Neural progenitor cell (in vitro differentiated cells): ENCODE measurements around the gene DCTN5. TPM values are rescaled to one million over a fixed set of nuclear protein-coding genes. Genes with fewer than 3 reads are reported as not detected.

ENCODE experiments used
- DNase-seq: peaks from one replicate; pipeline ENCODE4 v3.0.0-alpha.2; 2016; ENCODE audit warnings: low spot score
- H2AFZ ChIP-seq: fragments of 200-600 bp; sonication (generic); replicated peaks from 2 replicates; pipeline ENCODE4 v1.6.1; 2016; ENCODE audit warnings: antibody characterized with exemption
- H3F3A ChIP-seq: fragments of 200-600 bp; sonication (generic); 2 replicates; pipeline ENCODE4 v1.6.1; 2016; ENCODE audit warnings: antibody characterized with exemption, low read depth
- H3K27ac ChIP-seq: fragments of 200-600 bp; sonication (generic); 2 replicates; pipeline ENCODE4 v1.5.1; 2016; ENCODE audit warnings: mild to moderate bottlenecking
- H3K27me3 ChIP-seq: fragments of 200-600 bp; sonication (generic); 2 replicates; pipeline ENCODE4 v1.6.1; 2016; ENCODE audit warnings: mild to moderate bottlenecking, moderate library complexity
- H3K36me3 ChIP-seq: fragments of 200-600 bp; sonication (generic); 2 replicates; pipeline ENCODE4 v1.5.1; 2016
- H3K4me1 ChIP-seq: fragments of 200-600 bp; sonication (generic); 2 replicates; pipeline ENCODE4 v1.6.1; 2016; ENCODE audit warnings: mixed run types
- H3K4me2 ChIP-seq: fragments of 200-600 bp; sonication (generic); 2 replicates; pipeline ENCODE4 v1.6.1; 2016
- H3K4me3 ChIP-seq: fragments of 200-600 bp; sonication (generic); 2 replicates; pipeline ENCODE4 v1.5.1; 2016
- H3K79me2 ChIP-seq: fragments of 200-600 bp; sonication (generic); 2 replicates; pipeline ENCODE4 v1.6.1; 2016; ENCODE audit warnings: low read depth
- H3K9ac ChIP-seq: fragments of 200-600 bp; sonication (generic); 2 replicates; pipeline ENCODE4 v1.6.1; 2016
- H3K9me3 ChIP-seq: fragments of 200-600 bp; sonication (generic); 2 replicates; pipeline ENCODE4 v1.5.1; 2016; ENCODE audit warnings: low read depth
- H4K20me1 ChIP-seq: fragments of 200-600 bp; sonication (generic); 2 replicates; pipeline ENCODE4 v1.6.1; 2016; ENCODE audit warnings: low read depth
- H3K27ac Mint-ChIP-seq: 3 replicates; pipeline ENCODE4 v1.8.0; 2021; ENCODE audit warnings: mixed read lengths
- H3K27me3 Mint-ChIP-seq: 2 replicates; pipeline ENCODE4 v1.8.0; 2022; ENCODE audit warnings: low read depth, mild to moderate bottlenecking, inconsistent platforms, moderate library complexity, mixed read lengths; ENCODE audit not compliant: insufficient read depth
- H3K36me3 Mint-ChIP-seq: 3 replicates; pipeline ENCODE4 v1.8.0; 2021; ENCODE audit warnings: mixed read lengths
- H3K4me1 Mint-ChIP-seq: 3 replicates; pipeline ENCODE4 v1.8.0; 2021; ENCODE audit warnings: mixed read lengths
- H3K4me3 Mint-ChIP-seq: 3 replicates; pipeline ENCODE4 v1.8.0; 2021; ENCODE audit warnings: mild to moderate bottlenecking, moderate library complexity, mixed read lengths
- H3K9me3 Mint-ChIP-seq: 3 replicates; pipeline ENCODE4 v1.8.0; 2020; ENCODE audit warnings: mixed read lengths
- EZH2 ChIP-seq: fragments of 200-600 bp; sonication (generic); IDR thresholded peaks from 2 replicates; pipeline ENCODE4 v1.6.1; 2017; ENCODE audit warnings: antibody characterized with exemption, mild to moderate bottlenecking, moderate library complexity
- EZH2phosphoT487 ChIP-seq: fragments of 200-600 bp; sonication (generic); IDR thresholded peaks from 2 replicates; pipeline ENCODE4 v1.6.1; 2017; ENCODE audit warnings: antibody characterized with exemption
- total RNA-seq: library from RNA; depleted of rRNA; stranded (reverse); fragments of >200 nt; gene quantifications from 2 replicates; pipeline ENCODE4 v1.2.3, GENCODE V29; 2015; ENCODE audit warnings: low replicate concordance
- TF ChIP-seq, protein P1 (sequence below): fragments of 200-600 bp; sonication (generic); IDR thresholded peaks from 2 replicates; pipeline ENCODE4 v1.5.1; 2017; ENCODE audit warnings: antibody characterized with exemption, mild to moderate bottlenecking

DCTN5 gene
- 35.7 and 40.3 TPM in 2 replicates for total RNA-seq

DNA sequence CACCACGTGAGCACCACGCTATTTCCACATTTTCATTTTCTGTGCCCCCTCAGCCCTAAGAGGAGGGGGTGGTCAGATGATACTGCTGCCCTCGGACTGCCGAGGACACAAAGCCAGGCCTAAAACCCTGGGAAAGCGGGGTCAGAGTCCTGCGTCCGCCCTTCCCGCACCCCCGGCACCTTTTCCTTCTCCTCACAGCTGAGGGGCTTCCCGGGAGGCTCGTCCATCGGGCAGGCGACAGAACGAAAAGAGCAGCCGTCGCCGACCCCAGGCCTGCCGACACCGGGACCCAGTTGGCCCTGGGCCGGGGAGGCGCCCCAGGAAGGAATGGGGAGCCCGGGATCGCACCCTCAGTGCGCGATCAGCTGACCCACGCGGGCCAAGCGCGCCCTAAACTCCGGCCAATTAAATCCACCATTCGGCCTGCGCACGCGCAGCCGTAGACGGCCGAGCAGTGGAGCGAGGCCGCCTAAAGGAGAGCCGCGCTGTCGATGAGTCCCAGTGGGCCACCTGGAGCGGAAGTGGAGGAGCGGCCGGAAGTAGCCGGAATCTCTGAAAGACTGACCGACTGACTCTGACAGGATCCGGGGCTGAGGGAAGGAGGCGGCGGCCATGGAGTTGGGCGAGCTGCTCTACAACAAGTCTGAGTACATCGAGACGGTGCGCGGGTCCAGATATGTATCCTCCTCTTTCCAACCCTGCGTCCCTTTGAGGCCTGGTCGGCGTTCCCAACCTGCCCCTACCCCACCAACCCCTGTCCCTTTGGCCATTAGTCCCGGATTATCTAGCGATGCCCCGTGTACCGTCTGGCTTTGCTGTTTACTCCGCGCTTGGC lies at the start of gene DCTN5, which contains the start of gene PALB2:
Gene DCTN5, plus strand, starts transcription at position 536 of the 835 bp plus-strand sequence. Its CDS starts 77 bp downstream, at position 613.
Gene PALB2, minus strand, starts transcription at position 380 of the 835 bp plus-strand sequence. Its CDS starts 153 bp downstream, at position 227.
- H3K36me3 Mint-ChIP-seq = peaks cover 14% of the 10 kb centered on the region
- H3K27ac Mint-ChIP-seq = peak within 1 kb of the TSS; percentile 93
- no peak for TF ChIP-seq EZH2phosphoT487
- TF ChIP-seq, protein P1, sequence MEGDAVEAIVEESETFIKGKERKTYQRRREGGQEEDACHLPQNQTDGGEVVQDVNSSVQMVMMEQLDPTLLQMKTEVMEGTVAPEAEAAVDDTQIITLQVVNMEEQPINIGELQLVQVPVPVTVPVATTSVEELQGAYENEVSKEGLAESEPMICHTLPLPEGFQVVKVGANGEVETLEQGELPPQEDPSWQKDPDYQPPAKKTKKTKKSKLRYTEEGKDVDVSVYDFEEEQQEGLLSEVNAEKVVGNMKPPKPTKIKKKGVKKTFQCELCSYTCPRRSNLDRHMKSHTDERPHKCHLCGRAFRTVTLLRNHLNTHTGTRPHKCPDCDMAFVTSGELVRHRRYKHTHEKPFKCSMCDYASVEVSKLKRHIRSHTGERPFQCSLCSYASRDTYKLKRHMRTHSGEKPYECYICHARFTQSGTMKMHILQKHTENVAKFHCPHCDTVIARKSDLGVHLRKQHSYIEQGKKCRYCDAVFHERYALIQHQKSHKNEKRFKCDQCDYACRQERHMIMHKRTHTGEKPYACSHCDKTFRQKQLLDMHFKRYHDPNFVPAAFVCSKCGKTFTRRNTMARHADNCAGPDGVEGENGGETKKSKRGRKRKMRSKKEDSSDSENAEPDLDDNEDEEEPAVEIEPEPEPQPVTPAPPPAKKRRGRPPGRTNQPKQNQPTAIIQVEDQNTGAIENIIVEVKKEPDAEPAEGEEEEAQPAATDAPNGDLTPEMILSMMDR = no peak
- no peak for TF ChIP-seq EZH2
- peaks cover 4% of the 10 kb centered on the region for H3K27me3 Mint-ChIP-seq
- H3K4me1 ChIP-seq = no peaks in the 10 kb centered on the region
- H3K4me3 ChIP-seq = peak within 1 kb of the TSS; percentile 69
- DNase-seq = peak; percentile 92
- no peak within 1 kb of the TSS for H3K27ac ChIP-seq
- peak within 1 kb of the TSS; percentile 77 for H3K4me2 ChIP-seq
- no peaks in the 10 kb centered on the region for H3K36me3 ChIP-seq
- H2AFZ ChIP-seq = peak within 1 kb of the TSS; percentile 51
- H3K9ac ChIP-seq = peak within 1 kb of the TSS; percentile 65
- peaks cover 5% of the 10 kb centered on the region for H3F3A ChIP-seq
- H3K79me2 ChIP-seq = peaks cover 52% of the 10 kb centered on the region
- no peaks in the 10 kb centered on the region for H3K9me3 Mint-ChIP-seq
- peaks cover 15% of the 10 kb centered on the region for H3K4me1 Mint-ChIP-seq
- no peaks in the 10 kb centered on the region for H3K27me3 ChIP-seq
- no peaks in the 10 kb centered on the region for H3K9me3 ChIP-seq
- no peaks in the 10 kb centered on the region for H4K20me1 ChIP-seq
- peak within 1 kb of the TSS; percentile 99 for H3K4me3 Mint-ChIP-seq

DNA sequence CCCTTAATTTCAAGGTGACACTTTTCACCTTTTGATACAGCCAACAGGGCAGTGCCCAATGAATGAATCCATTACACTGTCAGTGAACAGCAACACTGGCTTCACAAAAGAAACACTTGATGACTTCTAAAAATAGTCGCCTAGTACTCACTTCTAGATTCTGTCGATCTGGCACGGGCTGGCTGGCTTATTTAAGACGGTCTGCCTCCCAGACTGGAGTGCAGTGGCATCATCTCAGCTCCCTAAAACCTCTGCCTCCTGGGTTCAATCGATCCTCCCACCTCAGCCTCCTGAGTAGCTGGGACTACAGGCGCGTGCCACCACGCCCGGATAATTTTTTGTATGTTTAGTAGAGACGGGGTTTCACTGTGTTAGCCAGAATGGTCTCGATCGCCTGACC lies 47.1 kb upstream of the DCTN5 start:
- Histone ChIP-seq H4K20me1 (peaks cover 56% of the 10 kb centered on the region), H2AFZ (no peak overlapping the region), H3K36me3 (no peaks in the 10 kb centered on the region), H3K4me1 (peaks cover 16% of the 10 kb centered on the region), H3K9me3 (no peaks in the 10 kb centered on the region), H3K27me3 (no peaks in the 10 kb centered on the region), H3K27ac (no peak overlapping the region), H3K4me3 (no peak overlapping the region), H3K79me2 (peaks cover 70% of the 10 kb centered on the region), H3F3A (peaks cover 17% of the 10 kb centered on the region), H3K4me2 (no peak overlapping the region), H3K9ac (no peak overlapping the region)
- H3K27ac Mint-ChIP-seq = no peak overlapping the region
- H3K9me3 Mint-ChIP-seq = no peaks in the 10 kb centered on the region
- peaks cover 20% of the 10 kb centered on the region for H3K36me3 Mint-ChIP-seq
- H3K4me3 Mint-ChIP-seq = no peak overlapping the region
- DNase-seq = no peak
- H3K4me1 Mint-ChIP-seq = peaks cover 7% of the 10 kb centered on the region
- TF ChIP-seq EZH2 = no peak
- TF ChIP-seq EZH2phosphoT487 = no peak
- TF ChIP-seq, protein P1 = no peak
- no peaks in the 10 kb centered on the region for H3K27me3 Mint-ChIP-seq

DNA sequence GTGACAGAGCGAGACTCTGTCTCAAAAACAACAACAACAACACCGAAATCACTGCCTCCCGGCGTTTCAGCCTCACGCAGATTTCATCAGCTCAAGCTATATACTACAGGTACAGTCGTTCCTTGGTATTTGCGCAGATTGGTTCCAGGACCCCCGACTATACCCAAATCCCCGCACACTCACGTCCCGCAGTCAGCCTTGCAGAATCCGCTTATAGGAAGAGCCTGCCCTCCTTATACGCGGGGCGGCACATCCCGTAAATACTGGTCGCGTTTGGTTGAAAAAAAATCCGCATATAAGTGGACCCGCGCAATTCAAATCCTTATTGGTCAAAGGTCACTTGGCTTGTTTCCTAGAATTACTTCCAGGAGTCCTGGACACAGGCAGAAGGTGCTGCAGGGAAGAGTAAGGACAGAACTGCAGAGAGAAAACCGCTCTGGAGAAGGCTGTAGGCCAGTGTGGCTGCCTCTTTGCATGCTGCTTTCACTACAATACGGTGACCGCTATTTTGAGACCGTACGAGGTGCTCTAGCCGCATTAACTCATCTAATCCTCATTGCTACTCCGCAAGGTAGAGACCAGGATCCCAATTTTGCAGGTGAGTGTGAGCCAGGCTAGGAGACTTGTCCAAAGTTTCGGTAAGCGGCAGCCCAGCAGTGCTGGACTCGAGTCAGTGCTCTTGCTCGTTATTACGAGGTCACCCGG lies 45.9 kb upstream of the DCTN5 start:
- H2AFZ ChIP-seq = peak overlapping the region; percentile 86

More for the DNA sequence above, 45.9 kb upstream of the DCTN5 start:
- peaks cover 49% of the 10 kb centered on the region for H4K20me1 ChIP-seq
- H3K36me3 ChIP-seq = no peaks in the 10 kb centered on the region
- H3K4me2 ChIP-seq = peak overlapping the region; percentile 98
- DNase-seq = no peak
- H3K9ac ChIP-seq = peak overlapping the region; percentile 89
- H3K27ac ChIP-seq = no peak overlapping the region
- peak overlapping the region; percentile 90 for H3K4me3 Mint-ChIP-seq
- H3K79me2 ChIP-seq = peaks cover 57% of the 10 kb centered on the region
- no peaks in the 10 kb centered on the region for H3K27me3 ChIP-seq
- TF ChIP-seq EZH2 (peak; percentile 36), EZH2phosphoT487 (no peak)
- peak overlapping the region; percentile 96 for H3K4me3 ChIP-seq
- H3K9me3 ChIP-seq = no peaks in the 10 kb centered on the region
- H3K4me1 ChIP-seq = peaks cover 19% of the 10 kb centered on the region
- no peak overlapping the region for H3K27ac Mint-ChIP-seq
- peaks cover 20% of the 10 kb centered on the region for H3F3A ChIP-seq
- H3K36me3 Mint-ChIP-seq = peaks cover 17% of the 10 kb centered on the region
- peaks cover 7% of the 10 kb centered on the region for H3K4me1 Mint-ChIP-seq
- no peaks in the 10 kb centered on the region for H3K9me3 Mint-ChIP-seq
- H3K27me3 Mint-ChIP-seq = no peaks in the 10 kb centered on the region
